Measurements from ENCODE around the gene SORT1.

DNA sequence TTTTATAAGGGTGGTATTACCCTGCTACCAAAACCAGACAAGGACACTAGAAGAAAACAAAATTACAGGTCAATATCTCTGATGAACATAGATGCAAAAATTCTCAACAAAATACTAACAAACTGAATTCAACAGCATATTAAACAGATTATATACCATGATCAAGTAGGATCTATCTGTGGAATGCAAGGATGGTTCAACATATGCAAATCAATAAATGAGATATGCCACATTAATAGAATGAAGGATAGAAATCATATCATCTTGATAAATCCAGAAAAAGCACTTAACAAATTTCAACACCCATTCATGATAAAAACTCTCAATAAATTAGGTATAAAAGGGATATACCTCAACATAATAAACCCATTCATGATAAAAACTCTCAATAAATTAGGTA, 66.6 kb downstream of the SORT1 start:
- TF ChIP-seq CTCF (IDR thresholded peaks at IDR 0.05; ENCODE audit: insufficient read depth, low read length, poor library complexity, severe bottlenecking) (no peak), EZH2phosphoT487 (conservative IDR thresholded peaks at IDR 0.05; ENCODE audit: low read length) (no peak)

Measured in SU-DHL-6 (cell line).